PC-3 (cell line): ENCODE measurements around the gene MYO5B. TPM values are rescaled to one million over a fixed set of nuclear protein-coding genes. Genes with fewer than 3 reads are reported as not detected.

Source experiments
- ATAC-seq: fragments of 200-7000 bp; cut with Tn5 transposase; 2 replicates; pipeline ENCODE4 v1.9.1; 2020; ENCODE audit warnings: mild to moderate bottlenecking, moderate library complexity
- BruUV-seq: library from RNA; stranded (reverse); fragments of 400-500 nt; replicated peaks from 2 replicates; lab custom pipeline; 2021; lab: Mats Ljungman, UMichigan
- CTCF ChIA-PET: fragments of 300-600 bp; sonication (Branson Sonifier 250); formaldehyde crosslinking; loops from one replicate; lab custom pipeline; 2022; ENCODE audit warnings: antibody characterized with exemption; lab: Charles Lee
- POLR2A ChIA-PET: fragments of 300-600 bp; sonication (Branson Sonifier 250); formaldehyde crosslinking; loops from one replicate; lab custom pipeline; 2022; ENCODE audit warnings: antibody characterized with exemption; ENCODE audit not compliant: unreplicated experiment; lab: Charles Lee
- DNase-seq: peaks from one replicate; pipeline ENCODE4 v3.0.0-alpha.2; 2015
- H2AFZ ChIP-seq: fragments of 300-600 bp; sonication (generic); 2 replicates; pipeline ENCODE4 v1.6.0; 2016; ENCODE audit warnings: antibody characterized with exemption, low read length
- H3F3A ChIP-seq: fragments of 300-600 bp; sonication (generic); one replicate; pipeline ENCODE4 v1.6.0; 2017; ENCODE audit warnings: antibody characterized with exemption, low read length, control low read depth, mild to moderate bottlenecking; ENCODE audit not compliant: unreplicated experiment
- H3K27ac ChIP-seq: fragments of 300-600 bp; sonication (generic); 2 replicates; pipeline ENCODE4 v1.5.1; 2016; ENCODE audit warnings: mild to moderate bottlenecking, low read length
- H3K27me3 ChIP-seq: fragments of 300-600 bp; sonication (generic); 2 replicates; pipeline ENCODE4 v1.6.1; 2016; ENCODE audit warnings: low read length, mixed read lengths
- H3K36me3 ChIP-seq: fragments of 300-600 bp; sonication (generic); 2 replicates; pipeline ENCODE4 v1.6.1; 2016; ENCODE audit warnings: low read depth, mixed run types, low read length, mixed read lengths
- H3K4me1 ChIP-seq: fragments of 300-600 bp; sonication (generic); 2 replicates; pipeline ENCODE4 v1.5.1; 2016; ENCODE audit warnings: low read length; ENCODE audit not compliant: insufficient read depth
- H3K4me2 ChIP-seq: fragments of 300-600 bp; sonication (generic); 2 replicates; pipeline ENCODE4 v1.6.0; 2016; ENCODE audit warnings: low read length
- H3K4me3 ChIP-seq: fragments of 300-600 bp; sonication (generic); 2 replicates; pipeline ENCODE4 v1.5.1; 2016; ENCODE audit warnings: mild to moderate bottlenecking, low read length, mixed read lengths
- H3K79me2 ChIP-seq: fragments of 300-600 bp; sonication (generic); 2 replicates; pipeline ENCODE4 v1.6.1; 2017; ENCODE audit warnings: low read length, mixed read lengths
- H3K9ac ChIP-seq: fragments of 300-600 bp; sonication (generic); 2 replicates; pipeline ENCODE4 v1.6.0; 2016; ENCODE audit warnings: mild to moderate bottlenecking, low read length
- H3K9me2 ChIP-seq: fragments of 300-600 bp; sonication (generic); replicated peaks from 2 replicates; pipeline ENCODE4 v1.6.1; 2016; ENCODE audit warnings: mixed run types, low read length, mixed read lengths
- H3K9me3 ChIP-seq: fragments of 300-600 bp; sonication (generic); 2 replicates; pipeline ENCODE4 v1.6.1; 2016; ENCODE audit warnings: low read length, mixed read lengths
- H4K20me1 ChIP-seq: fragments of 300-600 bp; sonication (generic); 2 replicates; pipeline ENCODE4 v1.6.1; 2016; ENCODE audit warnings: low read length, mixed read lengths
- CTCF ChIP-seq: fragments of 300-600 bp; sonication (generic); conservative IDR thresholded peaks from 2 replicates; pipeline ENCODE4 v1.5.1; 2017; ENCODE audit warnings: antibody characterized with exemption, low read depth, mild to moderate bottlenecking, low read length
- EZH2 ChIP-seq: fragments of 300-600 bp; sonication (generic); IDR thresholded peaks from one replicate; pipeline ENCODE4 v1.6.1; 2017; ENCODE audit warnings: antibody characterized with exemption, mild to moderate bottlenecking, low read length; ENCODE audit not compliant: unreplicated experiment
- EZH2phosphoT487 ChIP-seq: fragments of 300-600 bp; sonication (generic); IDR thresholded peaks from 2 replicates; pipeline ENCODE4 v1.6.1; 2018; ENCODE audit warnings: mild to moderate bottlenecking, antibody characterized with exemption, low read length, borderline replicate concordance
- intact Hi-C: fragments of 100-400 bp; cut with micrococcal nuclease; formaldehyde crosslinking; loops from 2 replicates; pipeline ENCODE4 v1.9.0; 2023
- total RNA-seq: library from RNA; depleted of rRNA; stranded (reverse); fragments of >200 nt; gene quantifications from 2 replicates; pipeline ENCODE4 v1.2.3, GENCODE V29; 2014

The MYO5B gene
- total RNA-seq, 1 experiment from 2014 or later, result 10.7 TPM

GRCh38 chr18:50131591-50131990 is 63.4 kb downstream of the MYO5B start:
- Histone ChIP-seq H4K20me1 (no peaks in the 10 kb centered on the region), H3K27me3 (no peaks in the 10 kb centered on the region), H3K9me3 (no peaks in the 10 kb centered on the region), H3K4me2 (no peak overlapping the region), H2AFZ (no peak overlapping the region), H3K79me2 (no peaks in the 10 kb centered on the region), H3K9me2 (no peaks in the 10 kb centered on the region), H3K27ac (no peak overlapping the region), H3K36me3 (no peaks in the 10 kb centered on the region), H3K9ac (no peak overlapping the region), H3K4me3 (no peak overlapping the region), H3F3A (no peaks in the 10 kb centered on the region), H3K4me1 (no peaks in the 10 kb centered on the region; the same call in 1 of the 2 replicates)
- BruUV-seq, result no TSS peak
- ChIA-PET POLR2A (interaction anchor here (0.6 kb wide), 1 partner anchor 189 kb away, joined by 3 read pairs; no protein-coding TSS in a partner anchor), CTCF (no interaction called here)
- DNase-seq, result peak; percentile 7
- no peak for ATAC-seq
- intact Hi-C loops, result no loop called here
- TF ChIP-seq EZH2, result no peak

GRCh38 chr18:50128506-50129271 is 66.3 kb downstream of the MYO5B start:
- no TSS peak for BruUV-seq
- no peak for ATAC-seq
- CTCF ChIA-PET, result no interaction called here

GRCh38 chr18:50127516-50128210 is 67.3 kb downstream of the MYO5B start:
- Histone ChIP-seq H3K9ac (no peak overlapping the region), H3K4me3 (no peak overlapping the region), H3K79me2 (no peaks in the 10 kb centered on the region), H3K4me2 (no peak overlapping the region), H3K27me3 (no peaks in the 10 kb centered on the region), H3K36me3 (no peaks in the 10 kb centered on the region), H3F3A (no peaks in the 10 kb centered on the region), H3K9me2 (no peaks in the 10 kb centered on the region), H4K20me1 (no peaks in the 10 kb centered on the region), H2AFZ (no peak overlapping the region), H3K4me1 (no peaks in the 10 kb centered on the region; the same call in 1 of the 2 replicates), H3K9me3 (no peaks in the 10 kb centered on the region), H3K27ac (no peak overlapping the region)
- peak; percentile 37 for DNase-seq
- TF ChIP-seq EZH2phosphoT487 (no peak), EZH2 (no peak), CTCF (no peak)
- ChIA-PET CTCF (no interaction called here), POLR2A (interaction anchor here (0.5 kb wide), 1 partner anchor 749 kb away, joined by 3 read pairs; no protein-coding TSS in a partner anchor)
- BruUV-seq, result no TSS peak
- no peak for ATAC-seq
- intact Hi-C loops, result no loop called here

More at GRCh38 chr18:50128506-50129271, 66.3 kb downstream of the MYO5B start:
- no peak for DNase-seq
- Histone ChIP-seq H3K27me3 (no peaks in the 10 kb centered on the region), H2AFZ (no peak overlapping the region), H3K36me3 (no peaks in the 10 kb centered on the region), H3K9me2 (no peaks in the 10 kb centered on the region), H3F3A (no peaks in the 10 kb centered on the region), H3K4me3 (no peak overlapping the region), H3K9ac (no peak overlapping the region), H3K79me2 (no peaks in the 10 kb centered on the region), H3K9me3 (no peaks in the 10 kb centered on the region), H3K27ac (no peak overlapping the region), H3K4me1 (no peaks in the 10 kb centered on the region; the same call in 1 of the 2 replicates), H4K20me1 (no peaks in the 10 kb centered on the region), H3K4me2 (no peak overlapping the region)
- TF ChIP-seq CTCF (no peak), EZH2 (no peak), EZH2phosphoT487 (no peak)
- POLR2A ChIA-PET, result interaction anchor here (0.5 kb wide), 1 partner anchor 747 kb away, joined by 3 read pairs; no protein-coding TSS in a partner anchor
- intact Hi-C loops, result no loop called here
